HG02943 (cell line): ENCODE results near the gene SESN2.
A peak's percentile ranks its signal among the peaks of the same experiment; 100 is the strongest.

Source experiments
- ATAC-seq: cut with Tn5 transposase; IDR thresholded peaks from one replicate; pipeline ENCODE4 v1.9.1; 2021; ENCODE audit warnings: mild to moderate bottlenecking, low read depth, moderate library complexity; ENCODE audit not compliant: unreplicated experiment

The SESN2 gene

DNA sequence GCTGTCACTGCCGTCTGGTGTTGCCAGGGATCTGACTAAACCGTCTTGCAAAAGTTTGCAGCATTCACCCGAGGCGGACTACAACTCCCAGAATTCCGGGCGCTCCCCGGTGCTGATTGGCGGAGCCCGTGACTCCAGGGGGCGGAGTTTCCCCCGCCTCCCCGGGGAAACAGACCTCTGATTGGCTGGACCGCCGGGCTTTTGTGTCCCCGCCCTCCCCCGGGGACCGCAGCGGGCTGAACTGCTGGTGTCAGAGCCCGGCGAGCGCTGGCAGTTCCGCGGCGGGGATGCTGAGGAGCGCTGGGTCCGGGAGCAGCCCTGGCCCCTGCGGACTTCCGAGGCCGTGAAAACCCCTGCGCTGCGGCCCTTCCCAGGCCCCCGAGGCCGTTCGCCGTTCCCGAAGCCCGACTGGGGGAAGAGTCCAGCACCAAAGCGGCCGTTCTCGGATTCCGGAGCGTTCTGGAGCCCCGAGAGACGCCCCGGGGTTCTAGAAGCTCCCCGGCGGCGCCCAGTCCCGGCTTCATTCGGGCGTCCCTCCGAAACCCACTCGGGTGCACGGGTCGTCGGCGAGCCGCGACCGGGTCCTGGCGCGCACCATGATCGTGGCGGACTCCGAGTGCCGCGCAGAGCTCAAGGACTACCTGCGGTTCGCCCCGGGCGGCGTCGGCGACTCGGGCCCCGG, at the start of gene SESN2:
TSS of gene SESN2 (plus strand) at position 267 of the 682 bp plus-strand sequence. CDS start at position 597, 330 bp downstream.
- ATAC-seq, result peak; percentile 87

GRCh38 chr1:28209700-28210099, 49.6 kb upstream of the SESN2 start:
- no peak for ATAC-seq

DNA sequence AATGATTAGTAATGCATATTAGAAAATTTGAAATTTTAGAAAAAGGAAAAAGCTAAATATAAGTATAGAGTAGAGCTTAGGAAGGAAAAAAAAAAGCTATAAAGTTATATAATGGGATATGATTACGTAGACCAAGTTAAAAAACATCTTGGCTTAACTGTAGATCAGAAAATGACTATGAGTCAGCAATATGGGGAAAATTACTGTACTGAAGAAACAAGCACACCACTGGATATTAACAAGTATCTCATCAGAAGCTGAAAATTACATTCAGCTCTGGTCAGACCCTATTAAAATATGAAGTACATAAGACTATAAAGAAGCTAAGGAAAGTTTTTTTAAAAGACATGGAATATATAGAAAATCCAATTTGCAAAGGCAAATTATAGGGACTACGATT, 46.0 kb upstream of the SESN2 start:
- ATAC-seq, result no peak

- ATAC-seq, result no peak
Observed at GRCh38 chr1:28229089-28229488, 30.2 kb upstream of the SESN2 start.

DNA sequence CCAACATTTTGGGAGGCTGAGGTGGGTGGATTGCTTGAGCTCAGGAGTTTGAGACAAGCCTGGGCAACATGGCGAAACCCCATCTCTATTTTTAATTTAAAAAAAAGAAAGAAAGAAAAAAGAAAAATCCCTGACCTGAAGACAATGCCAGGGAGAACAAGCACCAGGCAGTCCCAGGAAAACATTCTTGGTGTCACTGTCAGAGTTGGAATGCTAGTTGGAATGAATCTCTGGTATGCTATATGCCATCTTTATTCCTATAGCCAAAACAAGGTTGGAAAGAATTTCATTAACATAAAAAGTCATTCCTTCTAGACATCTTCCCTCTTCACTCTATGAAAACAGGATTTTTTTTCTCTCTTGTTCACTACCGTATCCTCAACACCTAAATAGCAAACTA, 29.3 kb upstream of the SESN2 start:
- ATAC-seq, result no peak

- ATAC-seq, result peak; percentile 59
Observed at GRCh38 chr1:28232558-28233263, 26.6 kb upstream of the SESN2 start, which contains the start of gene DNAJC8. Gene DNAJC8, minus strand, starts transcription at chr1:28233029. Its CDS starts 31 bp downstream, at chr1:28232998.

GRCh38 chr1:28233264-28233606, 26.1 kb upstream of the SESN2 start:
- ATAC-seq, result no peak

DNA sequence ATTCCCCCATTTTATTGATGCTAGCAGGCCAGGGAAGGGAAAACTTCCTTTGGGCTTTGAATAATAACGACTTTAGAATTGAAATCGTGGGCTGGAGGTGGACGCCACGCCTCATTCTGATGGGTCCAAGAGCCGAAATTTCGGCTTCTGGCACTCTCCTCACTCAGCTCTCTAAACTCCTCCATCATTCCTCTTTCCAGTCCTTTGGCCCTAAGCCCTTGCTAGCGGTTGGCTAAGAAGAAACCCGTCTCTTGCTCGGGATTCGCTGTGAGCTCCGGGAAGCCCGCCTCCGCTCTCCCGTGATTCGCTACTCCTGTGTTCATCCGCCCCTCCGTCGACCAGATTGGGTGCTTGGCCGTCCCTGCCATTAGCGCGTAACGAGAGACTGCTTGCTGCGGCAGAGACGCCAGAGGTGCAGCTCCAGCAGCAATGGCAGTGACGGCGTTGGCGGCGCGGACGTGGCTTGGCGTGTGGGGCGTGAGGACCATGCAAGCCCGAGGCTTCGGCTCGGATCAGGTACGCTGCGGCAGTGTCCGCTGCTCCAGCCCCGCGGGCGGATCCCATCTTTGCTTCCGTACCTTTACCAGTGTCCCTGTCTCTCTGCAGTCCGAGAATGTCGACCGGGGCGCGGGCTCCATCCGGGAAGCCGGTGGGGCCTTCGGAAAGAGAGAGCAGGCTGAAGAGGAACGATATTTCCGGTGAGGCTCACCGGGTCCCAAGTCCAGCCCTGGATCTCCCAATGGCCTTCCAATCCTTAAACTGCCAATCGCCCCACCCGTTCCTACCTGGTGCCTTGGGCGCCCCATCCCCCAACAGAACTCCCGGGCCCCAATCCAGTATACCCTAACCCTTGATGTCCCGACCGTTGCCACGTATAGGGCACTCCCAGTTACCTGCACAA, 23.3 kb upstream of the SESN2 start, which contains the start of gene ATP5IF1:
TSS of gene ATP5IF1 (plus strand) at position 370 of the 901 bp plus-strand sequence. CDS start at position 430, 60 bp downstream.
- peak; percentile 84 for ATAC-seq

- ATAC-seq, result no peak
Observed at GRCh38 chr1:28236656-28237322, 22.5 kb upstream of the SESN2 start.

- ATAC-seq, result no peak
Observed at GRCh38 chr1:28239004-28239403, 20.3 kb upstream of the SESN2 start.

DNA sequence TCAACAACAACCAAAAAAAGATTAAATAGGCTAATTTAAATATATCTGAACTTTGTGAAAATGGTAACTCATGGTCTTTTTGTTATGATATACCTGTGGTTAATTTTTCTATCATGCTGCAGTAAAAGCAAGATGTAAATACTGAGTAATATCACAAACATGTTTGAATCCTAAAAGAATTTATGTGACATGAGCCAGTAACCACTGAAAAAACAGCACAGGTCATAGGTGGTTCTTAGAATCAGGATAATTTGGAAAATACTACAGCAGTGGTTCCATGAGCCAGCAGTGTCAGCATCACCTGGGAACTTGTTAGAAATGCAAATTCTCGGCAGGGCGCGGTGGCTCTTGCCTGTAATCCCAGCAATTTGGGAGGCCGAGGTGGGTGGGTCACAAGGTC, 19.3 kb upstream of the SESN2 start:
- no peak for ATAC-seq

GRCh38 chr1:28241638-28242241, 17.6 kb upstream of the SESN2 start:
- no peak for ATAC-seq

DNA sequence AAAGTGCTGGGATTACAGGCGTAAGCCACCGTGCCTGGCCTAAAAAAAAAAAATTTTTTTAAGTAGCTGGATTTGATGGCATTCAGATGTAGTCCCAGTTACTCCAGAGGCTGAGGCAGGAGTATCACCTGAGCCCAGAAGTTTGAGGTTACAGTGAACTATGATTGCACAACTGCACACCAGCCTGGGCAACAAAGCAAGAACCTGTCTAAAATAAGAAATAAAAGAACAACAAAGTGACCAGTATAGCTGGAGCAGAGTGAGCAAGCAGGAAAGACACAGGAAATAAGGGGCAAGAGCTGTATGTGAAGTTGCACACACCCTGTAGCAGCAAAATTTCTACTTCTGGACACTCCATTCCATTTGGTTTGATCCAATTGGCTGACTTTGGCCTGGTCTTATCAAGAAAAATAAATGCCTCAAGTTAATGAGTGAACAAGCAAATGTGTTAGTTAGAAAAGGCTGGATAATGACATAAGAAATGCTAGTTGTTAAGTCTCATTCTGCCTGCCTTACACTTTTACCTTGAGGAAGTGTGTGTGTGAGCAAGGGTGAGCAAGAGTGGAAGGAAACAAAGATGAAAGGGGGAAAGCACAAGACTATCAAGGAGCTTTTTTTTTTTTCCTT, 15.5 kb upstream of the SESN2 start:
- ATAC-seq, result no peak

- no peak for ATAC-seq
Observed at GRCh38 chr1:28244549-28245251, 14.6 kb upstream of the SESN2 start.

DNA sequence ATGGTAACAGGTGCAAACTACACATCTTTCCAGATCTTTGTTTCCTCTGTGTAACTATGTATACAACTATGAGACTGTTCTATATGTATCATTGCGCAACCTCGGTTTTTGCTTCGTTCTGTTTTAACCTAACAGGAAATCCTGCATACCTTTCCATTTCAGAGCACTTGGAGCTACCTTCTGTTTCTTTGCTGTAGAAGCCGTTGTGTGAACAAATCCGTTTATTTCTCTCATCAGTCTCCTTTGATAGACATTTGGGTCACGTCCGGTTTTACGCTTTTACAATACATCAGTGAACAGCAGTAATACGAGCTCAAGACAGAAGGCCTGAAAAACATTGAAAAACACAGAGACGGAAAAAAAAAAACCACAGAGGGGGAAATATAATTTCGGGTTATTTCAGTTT, 12.9 kb upstream of the SESN2 start:
- ATAC-seq, result no peak

DNA sequence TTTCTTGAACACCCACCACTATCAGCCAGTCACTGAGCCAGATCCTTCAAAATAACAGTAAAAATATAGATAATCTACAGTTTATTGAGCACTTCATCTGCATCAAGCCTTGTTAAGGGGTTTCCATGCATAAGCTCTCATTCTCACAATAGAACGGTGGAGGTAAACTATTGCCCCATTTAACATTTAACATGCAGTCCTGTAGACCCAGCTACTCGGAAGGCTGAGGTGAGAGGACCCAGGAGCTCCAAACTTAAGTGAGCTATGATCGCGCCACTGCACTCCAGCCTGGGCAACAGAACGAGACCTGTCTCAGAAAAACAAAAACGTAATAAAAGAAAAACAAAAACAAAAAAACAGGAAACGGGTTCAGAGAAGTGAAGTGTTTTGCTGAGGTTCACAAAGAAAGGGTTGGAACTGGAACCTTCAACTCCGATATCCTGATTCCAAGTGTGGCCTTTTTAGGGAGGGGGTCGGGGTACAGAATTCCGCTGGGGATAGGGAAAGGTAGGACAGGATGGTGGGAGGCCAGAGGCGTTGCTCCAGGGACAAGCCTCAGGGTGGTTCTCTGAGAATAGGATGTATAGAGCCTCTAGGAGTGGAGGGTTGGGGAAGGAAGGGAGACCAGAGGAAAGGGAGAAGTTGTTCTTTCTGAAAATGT, 11.6 kb upstream of the SESN2 start:
- ATAC-seq, result no peak

DNA sequence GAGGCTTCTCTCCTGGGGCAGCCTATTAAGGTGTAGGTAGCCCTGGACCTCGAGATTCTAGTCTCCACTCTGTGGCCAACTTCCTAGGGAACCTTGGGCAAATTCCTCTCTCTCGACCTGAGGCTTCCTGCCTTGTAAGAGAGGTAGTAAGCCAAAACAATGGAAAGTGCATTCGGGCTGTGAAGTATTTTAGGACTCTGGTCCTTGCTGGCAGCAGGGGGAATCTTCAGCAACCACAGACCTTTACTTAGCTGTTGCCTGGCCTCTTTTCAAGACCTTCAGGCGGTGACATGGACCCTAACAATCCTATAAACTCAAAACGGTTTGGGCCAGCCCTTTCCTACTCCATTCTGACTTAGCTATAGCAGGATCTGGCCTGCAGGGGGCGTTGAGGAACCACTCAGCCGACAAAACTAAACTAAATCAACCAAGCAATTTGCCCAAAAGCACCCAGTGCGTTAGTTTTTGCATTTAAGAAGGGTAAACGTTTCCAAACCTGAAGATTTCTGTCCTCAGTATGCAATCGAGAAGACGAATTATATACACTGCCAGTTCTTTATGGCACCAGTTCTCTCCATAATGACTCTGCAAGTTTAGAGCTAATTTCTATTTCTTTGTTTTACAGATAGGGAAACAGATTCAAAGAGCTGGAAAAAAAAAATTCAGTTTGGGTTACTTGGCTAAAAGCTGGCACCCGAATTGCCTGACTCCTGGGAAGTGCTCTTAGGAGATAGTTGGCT, 10.9 kb upstream of the SESN2 start:
- ATAC-seq, result no peak
